Measurements from ENCODE around the gene SMIM23. TPM values are rescaled to one million over a fixed set of nuclear protein-coding genes. Genes with fewer than 3 reads are reported as not detected.

The SMIM23 gene
- polyA plus RNA-seq, 1 of the 3 experiments (the other 2 are of a cell fraction): not detected

DNA sequence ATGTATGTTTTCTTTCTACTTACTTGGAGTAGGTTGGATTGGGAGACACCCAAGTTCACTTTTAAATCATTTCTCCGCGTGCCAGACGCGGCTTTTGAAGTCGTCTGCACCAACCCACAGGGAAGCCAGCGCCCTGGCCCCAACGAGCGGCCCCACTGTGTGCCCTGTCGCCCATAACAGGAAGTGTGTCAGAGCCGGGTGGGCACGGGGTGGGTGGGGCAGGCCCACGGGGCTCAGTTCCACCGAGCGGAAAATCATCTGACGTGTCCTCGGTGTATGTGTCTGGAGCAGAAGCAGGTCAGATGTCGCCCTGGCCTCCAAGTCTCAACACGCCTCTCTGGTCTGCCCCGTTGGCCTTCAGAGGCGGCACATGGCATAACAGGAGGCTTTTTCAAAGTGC lies 22.7 kb upstream of the SMIM23 start:
- TF ChIP-seq RCOR1 (IDR thresholded peaks at IDR 0.05; ENCODE audit: low read length) (no peak), SIN3A (IDR thresholded peaks at IDR 0.05; ENCODE audit: borderline replicate concordance, low read depth, low read length) (no peak), FOXM1 (IDR thresholded peaks at IDR 0.05; ENCODE audit: low read depth) (no peak), MXI1 (IDR thresholded peaks at IDR 0.05; ENCODE audit: low read depth, low read length) (no peak), RXRA (IDR thresholded peaks at IDR 0.05; ENCODE audit: borderline replicate concordance, low read depth) (no peak)
- TF ChIP-seq, protein P1, sequence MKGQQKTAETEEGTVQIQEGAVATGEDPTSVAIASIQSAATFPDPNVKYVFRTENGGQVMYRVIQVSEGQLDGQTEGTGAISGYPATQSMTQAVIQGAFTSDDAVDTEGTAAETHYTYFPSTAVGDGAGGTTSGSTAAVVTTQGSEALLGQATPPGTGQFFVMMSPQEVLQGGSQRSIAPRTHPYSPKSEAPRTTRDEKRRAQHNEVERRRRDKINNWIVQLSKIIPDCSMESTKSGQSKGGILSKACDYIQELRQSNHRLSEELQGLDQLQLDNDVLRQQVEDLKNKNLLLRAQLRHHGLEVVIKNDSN (IDR thresholded peaks at IDR 0.05; ENCODE audit: borderline replicate concordance, low read depth): no peak
- TF ChIP-seq, protein P2, sequence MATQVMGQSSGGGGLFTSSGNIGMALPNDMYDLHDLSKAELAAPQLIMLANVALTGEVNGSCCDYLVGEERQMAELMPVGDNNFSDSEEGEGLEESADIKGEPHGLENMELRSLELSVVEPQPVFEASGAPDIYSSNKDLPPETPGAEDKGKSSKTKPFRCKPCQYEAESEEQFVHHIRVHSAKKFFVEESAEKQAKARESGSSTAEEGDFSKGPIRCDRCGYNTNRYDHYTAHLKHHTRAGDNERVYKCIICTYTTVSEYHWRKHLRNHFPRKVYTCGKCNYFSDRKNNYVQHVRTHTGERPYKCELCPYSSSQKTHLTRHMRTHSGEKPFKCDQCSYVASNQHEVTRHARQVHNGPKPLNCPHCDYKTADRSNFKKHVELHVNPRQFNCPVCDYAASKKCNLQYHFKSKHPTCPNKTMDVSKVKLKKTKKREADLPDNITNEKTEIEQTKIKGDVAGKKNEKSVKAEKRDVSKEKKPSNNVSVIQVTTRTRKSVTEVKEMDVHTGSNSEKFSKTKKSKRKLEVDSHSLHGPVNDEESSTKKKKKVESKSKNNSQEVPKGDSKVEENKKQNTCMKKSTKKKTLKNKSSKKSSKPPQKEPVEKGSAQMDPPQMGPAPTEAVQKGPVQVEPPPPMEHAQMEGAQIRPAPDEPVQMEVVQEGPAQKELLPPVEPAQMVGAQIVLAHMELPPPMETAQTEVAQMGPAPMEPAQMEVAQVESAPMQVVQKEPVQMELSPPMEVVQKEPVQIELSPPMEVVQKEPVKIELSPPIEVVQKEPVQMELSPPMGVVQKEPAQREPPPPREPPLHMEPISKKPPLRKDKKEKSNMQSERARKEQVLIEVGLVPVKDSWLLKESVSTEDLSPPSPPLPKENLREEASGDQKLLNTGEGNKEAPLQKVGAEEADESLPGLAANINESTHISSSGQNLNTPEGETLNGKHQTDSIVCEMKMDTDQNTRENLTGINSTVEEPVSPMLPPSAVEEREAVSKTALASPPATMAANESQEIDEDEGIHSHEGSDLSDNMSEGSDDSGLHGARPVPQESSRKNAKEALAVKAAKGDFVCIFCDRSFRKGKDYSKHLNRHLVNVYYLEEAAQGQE (IDR thresholded peaks at IDR 0.05; ENCODE audit: low read depth, low read length): no peak
- H3K9me3 ChIP-seq: no peaks in the 10 kb centered on the region; the same call in 1 of the 2 replicates
- no peaks in the 10 kb centered on the region for H3K9me2 ChIP-seq
- no peaks in the 10 kb centered on the region for H4K20me1 ChIP-seq (ENCODE audit: insufficient read depth)
- H3K79me2 ChIP-seq (ENCODE audit: insufficient read depth): no peaks in the 10 kb centered on the region
- no peak overlapping the region for H3K4me2 ChIP-seq
- no peaks in the 10 kb centered on the region for H3K36me3 ChIP-seq (replicated peaks in 1 of 2; ENCODE audit: control insufficient read depth in 1 of 2, insufficient read depth in 2 of 2, low read length in 1 of 2)
- H3F3A ChIP-seq (replicated peaks; ENCODE audit: insufficient read depth): no peaks in the 10 kb centered on the region
- no peak overlapping the region for H3K9ac ChIP-seq
- H3K4me1 ChIP-seq (ENCODE audit: control insufficient read depth in 1 of 2, insufficient read depth in 2 of 2, low read depth in 1 of 2, low read length in 1 of 2): no peaks in the 10 kb centered on the region; a peak in 1 of 4 replicates
- DNase-seq: no peak
- no peaks in the 10 kb centered on the region; the same call in 1 of the 2 replicates for H3K27me3 ChIP-seq (ENCODE audit: insufficient read depth)
- no peak overlapping the region for H3K27ac ChIP-seq (ENCODE audit: low read depth in 2 of 2, low read length in 1 of 2)
- H3K4me3 ChIP-seq (ENCODE audit: low read depth in 2 of 2, low read length in 1 of 2): no peak overlapping the region
- POLR2A ChIA-PET: no interaction called here
- CTCF ChIA-PET: no interaction called here
- 67% methylated on average over 18 of the region's 20 CpGs for WGBS (ENCODE audit: low lambda C conversion rate)
- no peak overlapping the region for H2AFZ ChIP-seq (ENCODE audit: low read depth)

DNA sequence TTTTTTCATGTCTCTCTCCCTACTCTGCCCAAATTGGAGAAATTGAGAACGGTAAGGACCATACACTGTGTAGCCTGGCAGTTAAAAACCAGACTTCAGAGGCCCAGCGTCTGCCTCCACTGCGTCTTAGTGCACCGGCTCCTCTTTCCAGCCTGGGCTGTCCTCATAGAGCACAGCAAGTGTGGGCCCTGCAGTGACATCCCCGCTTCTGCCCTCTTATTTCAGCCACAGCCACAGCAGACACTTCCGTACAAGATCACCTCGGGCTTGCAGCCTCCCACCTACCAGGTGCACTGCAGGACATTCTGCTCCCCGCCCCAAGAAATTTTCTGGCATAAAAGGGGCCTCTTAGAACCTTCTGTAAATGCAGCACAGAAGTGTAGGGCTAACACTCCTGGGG lies 21.4 kb upstream of the SMIM23 start:
- no peak overlapping the region for H2AFZ ChIP-seq (ENCODE audit: low read depth)
- H3K9ac ChIP-seq: no peak overlapping the region
- no peak for DNase-seq
- TF ChIP-seq RCOR1 (IDR thresholded peaks at IDR 0.05; ENCODE audit: low read length) (no peak), YY1 (IDR thresholded peaks at IDR 0.05; ENCODE audit: low read depth) (no peak)
- H4K20me1 ChIP-seq (ENCODE audit: insufficient read depth): no peaks in the 10 kb centered on the region
- no peaks in the 10 kb centered on the region; a peak in 1 of 4 replicates for H3K4me1 ChIP-seq (ENCODE audit: control insufficient read depth in 1 of 2, insufficient read depth in 2 of 2, low read depth in 1 of 2, low read length in 1 of 2)
- no peak overlapping the region for H3K4me2 ChIP-seq
- ChIA-PET POLR2A (no interaction called here), CTCF (no interaction called here)
- no peaks in the 10 kb centered on the region for H3K79me2 ChIP-seq (ENCODE audit: insufficient read depth)
- H3K9me2 ChIP-seq: no peaks in the 10 kb centered on the region
- H3K4me3 ChIP-seq (ENCODE audit: low read depth in 2 of 2, low read length in 1 of 2): no peak overlapping the region
- no peak overlapping the region for H3K27ac ChIP-seq (ENCODE audit: low read depth in 2 of 2, low read length in 1 of 2)
- 59% methylated on average over 8 of the region's 8 CpGs for WGBS (ENCODE audit: low lambda C conversion rate)
- H3K27me3 ChIP-seq (ENCODE audit: insufficient read depth): no peaks in the 10 kb centered on the region; the same call in 1 of the 2 replicates
- H3K9me3 ChIP-seq: no peaks in the 10 kb centered on the region; the same call in 1 of the 2 replicates
- H3K36me3 ChIP-seq (replicated peaks in 1 of 2; ENCODE audit: control insufficient read depth in 1 of 2, insufficient read depth in 2 of 2, low read length in 1 of 2): no peaks in the 10 kb centered on the region
- H3F3A ChIP-seq (replicated peaks; ENCODE audit: insufficient read depth): no peaks in the 10 kb centered on the region
